Right cardiac atrium (tissue), 5 donors: ENCODE measurements around the gene INPP5F. TPM values are rescaled to one million over a fixed set of nuclear protein-coding genes. Genes with fewer than 3 reads are reported as not detected.

Experiments
- ATAC-seq, 2 donors: fragments of 200-7000 bp; cut with Tn5 transposase; one replicate each; pipeline versions ENCODE4 v1.8.0 to v1.9.1; 2020; ENCODE audit warnings: moderate library complexity in 2 of 2, mild to moderate bottlenecking in 1 of 2
- DNase-seq, 3 donors: peaks; one replicate each; pipeline ENCODE4 v3.0.0-alpha.2; 2020
- H3K27ac ChIP-seq: one replicate; pipeline ENCODE4 v1.5.1; 2013; ENCODE audit warnings: mild to moderate bottlenecking, low read length, control low read depth, moderate library complexity
- H3K27me3 ChIP-seq: one replicate; pipeline ENCODE4 v1.6.1; 2013; ENCODE audit not compliant: control insufficient read depth, insufficient read depth
- H3K4me1 ChIP-seq: one replicate; pipeline ENCODE4 v1.6.1; 2013; ENCODE audit warnings: low read length; ENCODE audit not compliant: control insufficient read depth, insufficient read depth
- H3K4me3 ChIP-seq: one replicate; pipeline ENCODE4 v1.5.1; 2013; ENCODE audit warnings: low read length, control low read depth
- H3K9me3 ChIP-seq: one replicate; pipeline ENCODE4 v1.6.1; 2013; ENCODE audit warnings: low read length; ENCODE audit not compliant: control insufficient read depth
- WGBS: extraction: QIAGEN DNeasy Blood & Tissue Kit; methylation state at CpG from one replicate; pipeline ENCODE4 v1.1.7; 2013; 5-methylcytosine and 5-hydroxymethylcytosine counted together
- intact Hi-C, 4 donors: fragments of 100-400 bp; cut with DNase I; formaldehyde crosslinking; loops; one replicate each; pipeline versions ENCODE4 v1.11.0 to v1.14.0; 2022 to 2023
- polyA plus RNA-seq: library from polyadenylated mRNA; stranded (reverse); fragments of 200-250 nt; gene quantifications from one replicate; pipeline ENCODE4 v1.2.3, GENCODE V29; 2013
- total RNA-seq, 4 donors: library from RNA; stranded (reverse); fragmentation: NEBNext Ultra II Directional; extraction: Animal tissue kit (Norgen Biotek cat#: 25700); gene quantifications; one replicate each; pipeline ENCODE4 v1.2.1, GENCODE V29; 2021
- donor health status: healthy with polysubstance abuse.
- donor health status: DM: no; HTN: yes; CAD: no.
- donor health status: DM: no; HTN: no; CAD: no.
- donor health status: DM: no; HTN: yes; CAD: no; lungs with severe emphysema.
- donor health status: DM: yes; HTN: yes; CAD: no.

The INPP5F gene
- total and polyA plus RNA-seq, 5 donors, result 3.4 to 6.4 (median 6.1) TPM

DNA sequence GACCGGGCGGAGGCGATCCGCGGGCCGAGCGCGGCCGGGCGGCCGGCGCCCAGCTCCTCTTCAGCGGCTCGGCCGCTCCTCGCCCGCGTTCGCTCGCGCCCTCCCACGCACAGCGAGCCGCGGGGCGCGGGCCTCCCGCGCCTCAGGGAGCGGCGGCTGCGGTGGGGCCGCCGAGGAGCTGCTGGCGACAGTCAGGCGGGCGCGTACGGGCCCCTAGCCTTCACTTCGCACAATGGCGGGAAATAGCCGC lies 146.7 kb downstream of the INPP5F start, which contains the start of gene MCMBP:
Gene MCMBP, minus strand, starts transcription at position 234 of the 250 bp plus-strand sequence. CDS start 259 bp downstream, outside the sequence.
- Histone ChIP-seq H3K27ac (peak within 1 kb of the TSS; percentile 92), H3K4me1 (peaks cover 2% of the 10 kb centered on the region), H3K9me3 (no peaks in the 10 kb centered on the region), H3K27me3 (no peaks in the 10 kb centered on the region), H3K4me3 (peak within 1 kb of the TSS; percentile 94)
- DNase-seq, result no peak
- intact Hi-C loops, result no loop called here
- under 1% methylated on average over 42 of the region's 42 CpGs for WGBS
- ATAC-seq, result no peak

DNA sequence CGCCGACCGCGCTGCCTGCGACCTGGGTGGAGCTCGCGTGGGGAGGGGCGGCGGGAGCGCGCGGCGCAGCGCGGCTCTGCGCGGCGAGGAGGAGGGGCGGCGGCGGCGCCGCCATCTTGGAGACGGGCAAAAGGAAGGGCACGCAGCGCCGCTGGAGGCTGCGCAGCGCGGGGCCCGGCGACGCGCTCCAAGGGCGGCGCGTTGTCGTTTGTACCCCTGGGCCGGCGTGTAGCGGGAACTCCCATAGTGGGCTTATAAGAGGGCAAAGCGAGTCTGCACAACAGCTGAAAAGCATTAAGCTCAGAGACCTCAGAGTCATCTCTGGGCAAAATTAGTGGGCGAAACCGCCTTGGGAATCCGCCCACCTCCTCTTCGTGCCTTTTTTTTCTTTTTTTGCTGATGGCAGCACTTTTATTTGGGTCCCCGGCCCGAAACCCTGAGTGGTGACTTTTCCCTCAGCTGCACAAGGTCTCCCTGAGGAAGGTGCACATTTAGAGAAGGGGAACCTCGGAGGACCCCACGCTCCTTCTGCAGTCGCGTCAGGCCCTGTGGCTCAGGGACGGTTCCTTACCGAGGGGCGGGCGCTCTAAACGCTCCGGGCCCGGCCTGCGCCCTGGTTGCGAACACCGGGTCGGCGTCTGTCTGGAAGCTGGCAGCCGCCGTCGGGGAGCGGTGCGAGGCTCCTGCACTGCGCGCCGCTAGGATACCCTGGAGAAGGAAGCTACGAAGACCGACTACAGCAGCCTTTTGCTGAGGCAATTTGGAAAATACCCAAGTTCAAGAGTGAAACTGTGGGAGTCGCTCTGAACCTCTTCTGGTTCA lies 147.2 kb downstream of the INPP5F start:
- WGBS, result under 1% methylated on average over 75 of the region's 75 CpGs
- peak; percentile 92 to 97 (median 97) for DNase-seq
- intact Hi-C loops, result no loop called here
- no peaks in the 10 kb centered on the region for H3K27me3 ChIP-seq
- H3K27ac ChIP-seq, result peak overlapping the region; percentile 92
- ATAC-seq, result peak; percentile 99
- no peaks in the 10 kb centered on the region for H3K9me3 ChIP-seq
- peak overlapping the region; percentile 94 for H3K4me3 ChIP-seq
- peaks cover 2% of the 10 kb centered on the region for H3K4me1 ChIP-seq

DNA sequence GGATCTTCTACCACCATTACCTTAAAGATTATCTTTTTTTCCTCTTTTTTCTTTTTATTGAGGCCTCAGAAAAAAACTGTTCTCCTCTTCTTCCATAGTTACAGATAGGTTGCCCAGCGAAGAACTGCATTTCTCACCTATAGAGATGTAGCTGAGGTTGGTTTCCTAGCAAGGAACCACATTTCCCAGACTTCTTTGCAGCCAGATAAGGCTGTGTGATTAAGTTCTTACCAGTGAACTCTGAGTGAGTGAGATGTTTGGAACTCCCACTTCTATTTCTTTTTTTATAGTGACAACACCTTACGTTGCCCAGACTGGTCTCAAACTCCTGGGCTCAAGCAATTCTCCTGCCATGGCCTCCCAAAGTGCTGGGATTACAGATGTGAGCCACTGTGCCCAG lies 152.7 kb downstream of the INPP5F start:
- DNase-seq, result no peak
- Histone ChIP-seq H3K27me3 (no peaks in the 10 kb centered on the region), H3K9me3 (no peaks in the 10 kb centered on the region), H3K27ac (no peak overlapping the region), H3K4me1 (no peaks in the 10 kb centered on the region), H3K4me3 (no peak overlapping the region)
- no peak for ATAC-seq
- 58% methylated on average over 2 of the region's 2 CpGs for WGBS
- intact Hi-C loops, result no loop called here

Other genes with a start within 250 kb of the INPP5F start
- 1 to 10 TPM; 4.2 to 7.8 (median 6.8) TPM for gene RGS10, start 183.3 kb upstream of the INPP5F start, total RNA-seq
- 6.0 TPM for gene RGS10, start 183.3 kb upstream of the INPP5F start, polyA plus RNA-seq
- 10 to 100 TPM; 81.3 to 92.6 (median 84.9) TPM for gene TIAL1, start 129.1 kb upstream of the INPP5F start, total RNA-seq
- 37.7 TPM for gene TIAL1, start 129.1 kb upstream of the INPP5F start, polyA plus RNA-seq
- gene BAG3, start 74.7 kb upstream of the INPP5F start, total RNA-seq, result 100 to 1,000 TPM; 111 to 166 (median 139) TPM
- gene BAG3, start 74.7 kb upstream of the INPP5F start, polyA plus RNA-seq, result 134 TPM
- gene MCMBP, start 146.8 kb downstream of the INPP5F start, total RNA-seq, result 10 to 100 TPM; 24.8 to 30.9 (median 28.3) TPM
- gene MCMBP, start 146.8 kb downstream of the INPP5F start, polyA plus RNA-seq, result 15.4 TPM
- 10 to 100 TPM; 29.7 to 41.9 (median 32.9) TPM for gene SEC23IP, start 166.7 kb downstream of the INPP5F start, total RNA-seq
- 6.9 TPM for gene SEC23IP, start 166.7 kb downstream of the INPP5F start, polyA plus RNA-seq